ENCODE results near the gene CRB2.

Gene CRB2

GRCh38 chr9:123347289-123348060 is 8.5 kb upstream of the CRB2 start:
- DNase-seq (ENCODE audit: low read depth in 2 of 2) = no peak

- DNase-seq (ENCODE audit: low read depth in 2 of 2) = no peak
Measured at GRCh38 chr9:123348317-123348992, 7.5 kb upstream of the CRB2 start.

GRCh38 chr9:123349033-123349432 is 7.0 kb upstream of the CRB2 start:
- DNase-seq (ENCODE audit: low read depth in 2 of 2) = no peak

GRCh38 chr9:123349691-123350480 is 6.1 kb upstream of the CRB2 start:
- peak; percentile 34 to 43 for DNase-seq (ENCODE audit: low read depth in 2 of 2)

GRCh38 chr9:123350590-123351310 is 5.2 kb upstream of the CRB2 start:
- no peak for DNase-seq (ENCODE audit: low read depth in 2 of 2)

GRCh38 chr9:123353041-123353440 is 3.0 kb upstream of the CRB2 start:
- DNase-seq (ENCODE audit: low read depth in 2 of 2) = no peak

GRCh38 chr9:123353984-123354591 is 1.9 kb upstream of the CRB2 start:
- peak; percentile 15 to 27 for DNase-seq (ENCODE audit: low read depth in 2 of 2)

GRCh38 chr9:123354806-123355508 is 1.0 kb upstream of the CRB2 start:
- DNase-seq (ENCODE audit: low read depth in 2 of 2) = no peak

- no peak for DNase-seq (ENCODE audit: low read depth in 2 of 2)
Measured at GRCh38 chr9:123356851-123357742, 1.1 kb downstream of the CRB2 start.

- no peak for DNase-seq (ENCODE audit: low read depth in 2 of 2)
Measured at GRCh38 chr9:123357743-123358059, 1.7 kb downstream of the CRB2 start.

- DNase-seq (ENCODE audit: low read depth in 2 of 2) = no peak
Measured at GRCh38 chr9:123358181-123358905, 2.3 kb downstream of the CRB2 start.

GRCh38 chr9:123359106-123359505 is 3.1 kb downstream of the CRB2 start:
- no peak for DNase-seq (ENCODE audit: low read depth in 2 of 2)

GRCh38 chr9:123359546-123359945 is 3.5 kb downstream of the CRB2 start:
- DNase-seq (ENCODE audit: low read depth in 2 of 2) = no peak

- peak in 1 of 2 donors; percentile 9 for DNase-seq (ENCODE audit: low read depth in 2 of 2)
Measured at GRCh38 chr9:123360161-123361085, 4.4 kb downstream of the CRB2 start.

- no peak for DNase-seq (ENCODE audit: low read depth in 2 of 2)
Measured at GRCh38 chr9:123361086-123361730, 5.2 kb downstream of the CRB2 start.

GRCh38 chr9:123361731-123362510 is 5.9 kb downstream of the CRB2 start:
- DNase-seq (ENCODE audit: low read depth in 2 of 2) = no peak

- no peak for DNase-seq (ENCODE audit: low read depth in 2 of 2)
Measured at GRCh38 chr9:123362856-123363255, 6.9 kb downstream of the CRB2 start.

All from stimulated activated CD8-positive, alpha-beta memory T cell treated with anti-CD3 and anti-CD28 coated beads, Interleukin-7, amount 100 ng/mL, for 1 hour (primary cell).